Activated CD4-positive, alpha-beta T cell treated with anti-CD3 and anti-CD28 coated beads, Interleukin-2, amount 10 ng/mL, durations not matched to agents 24 days and 14 days (primary cell): ENCODE measurements around the gene KLF14. TPM values are rescaled to one million over a fixed set of nuclear protein-coding genes. Genes with fewer than 3 reads are reported as not detected.
"Not testable (repeated sequence)": the region's sequence is repeated elsewhere in the genome, so short reads cannot be mapped to it uniquely, and the experiment has no call there.

Experiments used
- DNase-seq: peaks from one replicate; pipeline ENCODE4 v3.0.0; 2022
- H3K27ac Mint-ChIP-seq: one replicate; pipeline ENCODE4 v1.8.0; 2022; ENCODE audit warnings: mild to moderate bottlenecking, mixed read lengths
- H3K27me3 Mint-ChIP-seq: one replicate; pipeline ENCODE4 v1.8.0; 2022; ENCODE audit warnings: mixed read lengths
- H3K36me3 Mint-ChIP-seq: one replicate; pipeline ENCODE4 v1.8.0; 2022; ENCODE audit warnings: low read depth, mild to moderate bottlenecking, mixed read lengths
- H3K4me1 Mint-ChIP-seq: one replicate; pipeline ENCODE4 v1.8.0; 2021; ENCODE audit warnings: mixed read lengths
- H3K4me3 Mint-ChIP-seq: one replicate; pipeline ENCODE4 v1.8.0; 2022; ENCODE audit warnings: mild to moderate bottlenecking, moderate library complexity, mixed read lengths
- H3K9me3 Mint-ChIP-seq: one replicate; pipeline ENCODE4 v1.8.0; 2021; ENCODE audit warnings: mixed read lengths
- intact Hi-C: fragments of 100-400 bp; cut with micrococcal nuclease; formaldehyde crosslinking; loops from one replicate; pipeline ENCODE4 v1.15.1; 2023
- total RNA-seq: library from RNA; stranded (reverse); gene quantifications from 2 replicates; pipeline ENCODE4 v1.2.3, GENCODE V29; 2022

The KLF14 gene
- total RNA-seq, 1 donor from 2014 or later: not detected

- intact Hi-C loops: no loop called here
- Mint-ChIP-seq H3K36me3 (no peaks in the 10 kb centered on the region), H3K27me3 (peaks cover 3% of the 10 kb centered on the region), H3K9me3 (no peaks in the 10 kb centered on the region), H3K4me3 (no peak overlapping the region), H3K4me1 (no peaks in the 10 kb centered on the region), H3K27ac (no peak overlapping the region)
- no peak for DNase-seq
These were observed 36.2 kb downstream of the KLF14 start for GRCh38 chr7:130697820-130698219.

GRCh38 chr7:130695840-130696239, 38.2 kb downstream of the KLF14 start:
- Mint-ChIP-seq H3K36me3 (no peaks in the 10 kb centered on the region), H3K9me3 (peaks cover 12% of the 10 kb centered on the region), H3K4me1 (no peaks in the 10 kb centered on the region), H3K27ac (no peak overlapping the region), H3K27me3 (peaks cover 2% of the 10 kb centered on the region), H3K4me3 (no peak overlapping the region)
- intact Hi-C loops: no loop called here
- no peak for DNase-seq

GRCh38 chr7:130692396-130692795, 41.6 kb downstream of the KLF14 start:
- peaks cover 12% of the 10 kb centered on the region for H3K9me3 Mint-ChIP-seq
- H3K4me1 Mint-ChIP-seq, H3K27ac Mint-ChIP-seq, DNase-seq, H3K27me3 Mint-ChIP-seq, intact Hi-C loops, H3K4me3 Mint-ChIP-seq, H3K36me3 Mint-ChIP-seq: not testable (repeated sequence)

- Mint-ChIP-seq H3K27me3 (no peaks in the 10 kb centered on the region), H3K36me3 (no peaks in the 10 kb centered on the region), H3K27ac (no peak overlapping the region), H3K9me3 (peaks cover 12% of the 10 kb centered on the region), H3K4me3 (no peak overlapping the region), H3K4me1 (no peaks in the 10 kb centered on the region)
- DNase-seq: no peak
- intact Hi-C loops: no loop called here
These were observed 44.3 kb downstream of the KLF14 start for GRCh38 chr7:130689683-130690082.

- no peak overlapping the region for H3K4me3 Mint-ChIP-seq
- no peaks in the 10 kb centered on the region for H3K36me3 Mint-ChIP-seq
- no peak for DNase-seq
- peaks cover 10% of the 10 kb centered on the region for H3K9me3 Mint-ChIP-seq
- H3K4me1 Mint-ChIP-seq: no peaks in the 10 kb centered on the region
- intact Hi-C loops: no loop called here
- H3K27ac Mint-ChIP-seq: no peak overlapping the region
- no peaks in the 10 kb centered on the region for H3K27me3 Mint-ChIP-seq
These were observed 51.0 kb downstream of the KLF14 start for GRCh38 chr7:130683026-130683425.

Other genes with a start within 250 kb of the KLF14 start
- 4.1 and 5.8 TPM in 2 replicates for gene MEST, start 242.1 kb downstream of the KLF14 start, total RNA-seq
- gene COPG2, start 65.5 kb downstream of the KLF14 start, total RNA-seq: 21.4 and 22.5 TPM in 2 replicates
- gene TSGA13, start 47.7 kb downstream of the KLF14 start, total RNA-seq: not detected in 2 replicates